ENCODE results near the gene PRRC2B. TPM values are rescaled to one million over a fixed set of nuclear protein-coding genes. Genes with fewer than 3 reads are reported as not detected.

Gene PRRC2B
- total and polyA plus RNA-seq, 2 of the 13 experiments (the other 11 are each of a cell fraction or from before 2014, with no cell fraction given) = 20.8 to 37.4 TPM

DNA sequence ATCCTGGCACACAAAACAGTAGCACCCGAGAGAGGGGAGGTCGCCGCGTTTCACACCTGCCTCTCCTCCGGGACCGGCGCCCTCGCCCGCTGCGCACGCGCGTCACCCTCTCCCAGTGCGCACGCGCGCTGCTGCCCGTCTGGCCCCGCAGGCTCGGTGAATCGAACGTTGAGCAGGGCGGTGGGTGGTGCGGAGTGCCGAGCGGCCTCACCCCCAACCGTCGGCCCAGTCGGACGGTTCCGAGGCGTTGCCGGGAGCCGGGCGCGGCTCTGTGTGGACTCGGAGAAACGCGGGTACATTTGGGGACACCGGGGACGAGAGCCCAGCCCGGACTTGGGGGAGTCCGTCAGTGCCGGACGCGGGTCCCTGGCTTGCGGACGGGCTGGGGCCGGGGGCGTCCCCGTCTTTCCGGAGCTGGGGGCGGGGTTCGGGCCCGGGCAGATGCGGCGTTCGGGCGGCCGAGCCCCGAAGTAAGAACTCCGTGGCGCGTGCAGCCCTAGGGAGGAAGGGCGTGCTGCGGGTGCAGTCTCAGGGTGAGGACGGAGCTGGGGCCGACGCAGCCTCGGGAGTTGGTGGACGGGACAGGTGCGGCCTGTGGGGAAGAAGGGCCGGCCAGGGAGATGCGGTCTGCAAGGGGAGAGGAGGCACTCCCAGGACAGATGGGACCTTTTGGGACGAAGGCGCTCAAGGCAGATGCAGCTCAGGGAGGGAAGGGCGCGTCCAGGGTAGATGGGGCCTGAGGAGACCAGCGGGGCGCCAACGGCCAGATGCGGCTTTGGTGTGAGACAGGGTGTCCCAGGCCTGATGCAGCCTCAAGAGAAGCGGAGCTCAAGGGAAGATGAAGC is 109.1 kb downstream of the PRRC2B start, which contains the start of gene POMT1 (continued):
- TF ChIP-seq CHCHD3 (CRISPR knock-in tag; IDR thresholded peaks at IDR 0.05) (peak; percentile 93), NAIF1 (CRISPR knock-in tag; IDR thresholded peaks at IDR 0.05; ENCODE audit: borderline replicate concordance) (no peak), NR2F1 (CRISPR knock-in tag; IDR thresholded peaks at IDR 0.05) (no peak), GABPA (IDR thresholded peaks at IDR 0.05; ENCODE audit: low read depth, low read length) (no peak), GABPA (CRISPR knock-in tag; IDR thresholded peaks at IDR 0.05; ENCODE audit: low read depth) (no peak), ZNF547 (CRISPR knock-in tag; IDR thresholded peaks at IDR 0.05) (peak; percentile 67; the same call in 1 of the 2 replicates), ZNF569 (CRISPR knock-in tag; IDR thresholded peaks at IDR 0.05; ENCODE audit: borderline replicate concordance) (0 out of 2 replicates have a peak, but pooled peaks have one; percentile 73), ISL2 (CRISPR knock-in tag; IDR thresholded peaks at IDR 0.05) (peak; percentile 62), ZNF746 (CRISPR knock-in tag; IDR thresholded peaks at IDR 0.05) (no peak), NFYC (CRISPR knock-in tag; IDR thresholded peaks at IDR 0.05) (0 out of 2 replicates have a peak, but pooled peaks have one; percentile 18), RBM39 (IDR thresholded peaks at IDR 0.05; ENCODE audit: low read depth, low read length, poor library complexity, severe bottlenecking) (peak; percentile 81)
- TF ChIP-seq, protein P1, sequence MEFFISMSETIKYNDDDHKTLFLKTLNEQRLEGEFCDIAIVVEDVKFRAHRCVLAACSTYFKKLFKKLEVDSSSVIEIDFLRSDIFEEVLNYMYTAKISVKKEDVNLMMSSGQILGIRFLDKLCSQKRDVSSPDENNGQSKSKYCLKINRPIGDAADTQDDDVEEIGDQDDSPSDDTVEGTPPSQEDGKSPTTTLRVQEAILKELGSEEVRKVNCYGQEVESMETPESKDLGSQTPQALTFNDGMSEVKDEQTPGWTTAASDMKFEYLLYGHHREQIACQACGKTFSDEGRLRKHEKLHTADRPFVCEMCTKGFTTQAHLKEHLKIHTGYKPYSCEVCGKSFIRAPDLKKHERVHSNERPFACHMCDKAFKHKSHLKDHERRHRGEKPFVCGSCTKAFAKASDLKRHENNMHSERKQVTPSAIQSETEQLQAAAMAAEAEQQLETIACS (CRISPR knock-in tag; IDR thresholded peaks at IDR 0.05) = peak; percentile 49; the same call in 1 of the 2 replicates
- TF ChIP-seq, protein P2, sequence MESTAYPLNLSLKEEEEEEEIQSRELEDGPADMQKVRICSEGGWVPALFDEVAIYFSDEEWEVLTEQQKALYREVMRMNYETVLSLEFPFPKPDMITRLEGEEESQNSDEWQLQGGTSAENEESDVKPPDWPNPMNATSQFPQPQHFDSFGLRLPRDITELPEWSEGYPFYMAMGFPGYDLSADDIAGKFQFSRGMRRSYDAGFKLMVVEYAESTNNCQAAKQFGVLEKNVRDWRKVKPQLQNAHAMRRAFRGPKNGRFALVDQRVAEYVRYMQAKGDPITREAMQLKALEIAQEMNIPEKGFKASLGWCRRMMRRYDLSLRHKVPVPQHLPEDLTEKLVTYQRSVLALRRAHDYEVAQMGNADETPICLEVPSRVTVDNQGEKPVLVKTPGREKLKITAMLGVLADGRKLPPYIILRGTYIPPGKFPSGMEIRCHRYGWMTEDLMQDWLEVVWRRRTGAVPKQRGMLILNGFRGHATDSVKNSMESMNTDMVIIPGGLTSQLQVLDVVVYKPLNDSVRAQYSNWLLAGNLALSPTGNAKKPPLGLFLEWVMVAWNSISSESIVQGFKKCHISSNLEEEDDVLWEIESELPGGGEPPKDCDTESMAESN (CRISPR knock-in tag; conservative IDR thresholded peaks at IDR 0.05) = peak; percentile 69; the same call in 1 of the 2 replicates
- TF ChIP-seq, protein P3, sequence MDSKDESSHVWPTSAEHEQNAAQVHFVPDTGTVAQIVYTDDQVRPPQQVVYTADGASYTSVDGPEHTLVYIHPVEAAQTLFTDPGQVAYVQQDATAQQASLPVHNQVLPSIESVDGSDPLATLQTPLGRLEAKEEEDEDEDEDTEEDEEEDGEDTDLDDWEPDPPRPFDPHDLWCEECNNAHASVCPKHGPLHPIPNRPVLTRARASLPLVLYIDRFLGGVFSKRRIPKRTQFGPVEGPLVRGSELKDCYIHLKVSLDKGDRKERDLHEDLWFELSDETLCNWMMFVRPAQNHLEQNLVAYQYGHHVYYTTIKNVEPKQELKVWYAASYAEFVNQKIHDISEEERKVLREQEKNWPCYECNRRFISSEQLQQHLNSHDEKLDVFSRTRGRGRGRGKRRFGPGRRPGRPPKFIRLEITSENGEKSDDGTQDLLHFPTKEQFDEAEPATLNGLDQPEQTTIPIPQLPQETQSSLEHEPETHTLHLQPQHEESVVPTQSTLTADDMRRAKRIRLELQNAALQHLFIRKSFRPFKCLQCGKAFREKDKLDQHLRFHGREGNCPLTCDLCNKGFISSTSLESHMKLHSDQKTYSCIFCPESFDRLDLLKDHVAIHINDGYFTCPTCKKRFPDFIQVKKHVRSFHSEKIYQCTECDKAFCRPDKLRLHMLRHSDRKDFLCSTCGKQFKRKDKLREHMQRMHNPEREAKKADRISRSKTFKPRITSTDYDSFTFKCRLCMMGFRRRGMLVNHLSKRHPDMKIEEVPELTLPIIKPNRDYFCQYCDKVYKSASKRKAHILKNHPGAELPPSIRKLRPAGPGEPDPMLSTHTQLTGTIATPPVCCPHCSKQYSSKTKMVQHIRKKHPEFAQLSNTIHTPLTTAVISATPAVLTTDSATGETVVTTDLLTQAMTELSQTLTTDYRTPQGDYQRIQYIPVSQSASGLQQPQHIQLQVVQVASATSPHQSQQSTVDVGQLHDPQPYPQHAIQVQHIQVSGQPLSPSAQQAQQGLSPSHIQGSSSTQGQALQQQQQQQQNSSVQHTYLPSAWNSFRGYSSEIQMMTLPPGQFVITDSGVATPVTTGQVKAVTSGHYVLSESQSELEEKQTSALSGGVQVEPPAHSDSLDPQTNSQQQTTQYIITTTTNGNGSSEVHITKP (CRISPR knock-in tag; IDR thresholded peaks at IDR 0.05; ENCODE audit: low read depth) = no peak
- TF ChIP-seq, protein P4, sequence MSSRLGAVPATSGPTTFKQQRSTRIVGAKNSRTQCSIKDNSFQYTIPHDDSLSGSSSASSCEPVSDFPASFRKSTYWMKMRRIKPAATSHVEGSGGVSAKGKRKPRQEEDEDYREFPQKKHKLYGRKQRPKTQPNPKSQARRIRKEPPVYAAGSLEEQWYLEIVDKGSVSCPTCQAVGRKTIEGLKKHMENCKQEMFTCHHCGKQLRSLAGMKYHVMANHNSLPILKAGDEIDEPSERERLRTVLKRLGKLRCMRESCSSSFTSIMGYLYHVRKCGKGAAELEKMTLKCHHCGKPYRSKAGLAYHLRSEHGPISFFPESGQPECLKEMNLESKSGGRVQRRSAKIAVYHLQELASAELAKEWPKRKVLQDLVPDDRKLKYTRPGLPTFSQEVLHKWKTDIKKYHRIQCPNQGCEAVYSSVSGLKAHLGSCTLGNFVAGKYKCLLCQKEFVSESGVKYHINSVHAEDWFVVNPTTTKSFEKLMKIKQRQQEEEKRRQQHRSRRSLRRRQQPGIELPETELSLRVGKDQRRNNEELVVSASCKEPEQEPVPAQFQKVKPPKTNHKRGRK (CRISPR knock-in tag; IDR thresholded peaks at IDR 0.05) = no peak
- TF ChIP-seq, protein P5, sequence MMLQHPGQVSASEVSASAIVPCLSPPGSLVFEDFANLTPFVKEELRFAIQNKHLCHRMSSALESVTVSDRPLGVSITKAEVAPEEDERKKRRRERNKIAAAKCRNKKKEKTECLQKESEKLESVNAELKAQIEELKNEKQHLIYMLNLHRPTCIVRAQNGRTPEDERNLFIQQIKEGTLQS (CRISPR knock-in tag; IDR thresholded peaks at IDR 0.05) = 0 out of 2 replicates have a peak, but pooled peaks have one; percentile 8
- TF ChIP-seq, protein P6, sequence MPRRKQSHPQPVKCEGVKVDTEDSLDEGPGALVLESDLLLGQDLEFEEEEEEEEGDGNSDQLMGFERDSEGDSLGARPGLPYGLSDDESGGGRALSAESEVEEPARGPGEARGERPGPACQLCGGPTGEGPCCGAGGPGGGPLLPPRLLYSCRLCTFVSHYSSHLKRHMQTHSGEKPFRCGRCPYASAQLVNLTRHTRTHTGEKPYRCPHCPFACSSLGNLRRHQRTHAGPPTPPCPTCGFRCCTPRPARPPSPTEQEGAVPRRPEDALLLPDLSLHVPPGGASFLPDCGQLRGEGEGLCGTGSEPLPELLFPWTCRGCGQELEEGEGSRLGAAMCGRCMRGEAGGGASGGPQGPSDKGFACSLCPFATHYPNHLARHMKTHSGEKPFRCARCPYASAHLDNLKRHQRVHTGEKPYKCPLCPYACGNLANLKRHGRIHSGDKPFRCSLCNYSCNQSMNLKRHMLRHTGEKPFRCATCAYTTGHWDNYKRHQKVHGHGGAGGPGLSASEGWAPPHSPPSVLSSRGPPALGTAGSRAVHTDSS (CRISPR knock-in tag; conservative IDR thresholded peaks at IDR 0.05) = 0 out of 2 replicates have a peak, but pooled peaks have one; percentile 49
